Neuronal stem cell (in vitro differentiated cells): Measurements from ENCODE around the gene CCDC102A.
A peak's percentile ranks its signal among the peaks of the same experiment; 100 is the strongest.

Experiments used
- DNase-seq: peaks from one replicate; pipeline ENCODE4 v3.0.0-alpha.2; 2013; ENCODE audit warnings: low spot score
- H2AFZ ChIP-seq: one replicate; pipeline ENCODE4 v1.6.1; 2013; ENCODE audit warnings: mild to moderate bottlenecking, low read length, inconsistent platforms
- H2AK5ac ChIP-seq: 2 replicates; pipeline ENCODE4 v1.6.1; 2013; ENCODE audit warnings: low read depth, mild to moderate bottlenecking, inconsistent platforms, low read length, moderate library complexity, mixed read lengths
- H2BK120ac ChIP-seq: 2 replicates; pipeline ENCODE4 v1.6.1; 2013; ENCODE audit warnings: low read depth, mild to moderate bottlenecking, inconsistent platforms, low read length, moderate library complexity, mixed read lengths
- H2BK12ac ChIP-seq: one replicate; pipeline ENCODE4 v1.6.1; 2013; ENCODE audit warnings: low read length, inconsistent platforms
- H2BK15ac ChIP-seq: 2 replicates; pipeline ENCODE4 v1.6.1; 2013; ENCODE audit warnings: mild to moderate bottlenecking, low read length, inconsistent platforms, mixed read lengths
- H2BK5ac ChIP-seq: one replicate; pipeline ENCODE4 v1.6.1; 2013; ENCODE audit warnings: inconsistent platforms, mild to moderate bottlenecking, low read length, moderate library complexity
- H3K14ac ChIP-seq: one replicate; pipeline ENCODE4 v1.6.1; 2013; ENCODE audit warnings: low read length, inconsistent platforms
- H3K18ac ChIP-seq: 2 replicates; pipeline ENCODE4 v1.6.1; 2013; ENCODE audit warnings: low read length, inconsistent platforms
- H3K23ac ChIP-seq: 2 replicates; pipeline ENCODE4 v1.6.1; 2013; ENCODE audit warnings: low read depth, mild to moderate bottlenecking, mixed read lengths, low read length, inconsistent platforms; ENCODE audit not compliant: poor library complexity
- H3K27ac ChIP-seq: replicated peaks from 3 replicates; pipeline ENCODE4 v1.5.1; 2013; ENCODE audit warnings: low read length, inconsistent platforms
- H3K27me3 ChIP-seq, 3 experiments: 2 replicates each; pipeline ENCODE4 v1.6.1; 2013; ENCODE audit warnings: low read length in 3 of 3, mild to moderate bottlenecking in 2 of 3, inconsistent platforms in 1 of 3, low read depth in 1 of 3, mixed read lengths in 1 of 3, moderate library complexity in 1 of 3; ENCODE audit not compliant: control insufficient read depth in 3 of 3, insufficient read depth in 3 of 3
- H3K36me3 ChIP-seq, 2 donors: replicated peaks in 1 of 2; 2 replicates each; pipeline ENCODE4 v1.6.1; 2013; ENCODE audit warnings: low read length in 2 of 2; ENCODE audit not compliant: control insufficient read depth in 2 of 2, insufficient read depth in 2 of 2
- H3K4ac ChIP-seq: 2 replicates; pipeline ENCODE4 v1.6.1; 2013; ENCODE audit warnings: inconsistent platforms, mild to moderate bottlenecking, low read length, moderate library complexity
- H3K4me1 ChIP-seq, 2 donors: 1 replicate in 1 of 2; 2 replicates in 1 of 2; pipeline ENCODE4 v1.6.1; 2013; ENCODE audit warnings: low read length in 2 of 2, low read depth in 1 of 2; ENCODE audit not compliant: control insufficient read depth in 2 of 2, insufficient read depth in 1 of 2
- H3K4me2 ChIP-seq: one replicate; pipeline ENCODE4 v1.6.1; 2013; ENCODE audit warnings: mild to moderate bottlenecking, low read length, inconsistent platforms; ENCODE audit not compliant: insufficient read depth, poor library complexity, severe bottlenecking
- H3K4me3 ChIP-seq, 2 donors: 2 replicates each; pipeline ENCODE4 v1.5.1; 2013; ENCODE audit warnings: low read length in 2 of 2, mild to moderate bottlenecking in 2 of 2, inconsistent platforms in 1 of 2, moderate library complexity in 1 of 2
- H3K79me1 ChIP-seq: one replicate; pipeline ENCODE4 v1.6.1; 2013; ENCODE audit warnings: low read depth, mild to moderate bottlenecking, inconsistent platforms, low read length, moderate library complexity
- H3K9ac ChIP-seq: one replicate; pipeline ENCODE4 v1.6.1; 2013; ENCODE audit warnings: mild to moderate bottlenecking, low read depth, low read length, inconsistent platforms; ENCODE audit not compliant: poor library complexity
- H3K9me3 ChIP-seq, 2 donors: replicated peaks in 1 of 2; 2 replicates each; pipeline versions ENCODE3 to v1.6.1; 2013; ENCODE audit warnings: low read length in 2 of 2, mild to moderate bottlenecking in 2 of 2, inconsistent platforms in 1 of 2, low read depth in 1 of 2, mixed read lengths in 1 of 2, moderate library complexity in 1 of 2; ENCODE audit not compliant: control insufficient read depth in 2 of 2, insufficient read depth in 1 of 2
- H4K8ac ChIP-seq: one replicate; pipeline ENCODE4 v1.6.1; 2013; ENCODE audit warnings: low read depth, mild to moderate bottlenecking, inconsistent platforms, low read length, moderate library complexity
- H4K91ac ChIP-seq: one replicate; pipeline ENCODE4 v1.6.1; 2013; ENCODE audit warnings: low read length, low read depth, mild to moderate bottlenecking, inconsistent platforms; ENCODE audit not compliant: poor library complexity
- WGBS, 2 donors: extraction: QIAGEN DNeasy Blood & Tissue Kit; methylation state at CpG; one replicate each; pipeline ENCODE4 v1.1.7; 2013; ENCODE audit warnings: missing lambda C conversion rate in 2 of 2, mixed read lengths in 1 of 2; ENCODE audit not compliant: insufficient read length in 2 of 2, insufficient replicate concordance in 1 of 2; ENCODE audit errors: extremely low coverage in 2 of 2; 5-methylcytosine and 5-hydroxymethylcytosine counted together

Gene CCDC102A

GRCh38 chr16:57477531-57478202 is 58.7 kb downstream of the CCDC102A start:
- DNase-seq, result no peak
- Histone ChIP-seq H4K8ac (peak overlapping the region; percentile 43), H3K18ac (peak overlapping the region; percentile 53), H3K4ac (no peak overlapping the region), H2AK5ac (peak overlapping the region; percentile 85), H2BK120ac (no peak overlapping the region), H3K36me3 (peaks cover 15 to 16% of the 10 kb centered on the region in 2 donors), H3K9me3 (no peaks in the 10 kb centered on the region), H3K23ac (no peak overlapping the region), H2AFZ (no peak overlapping the region), H3K27ac (no peak overlapping the region), H2BK15ac (peak overlapping the region; percentile 26), H3K79me1 (peaks cover 4% of the 10 kb centered on the region), H2BK12ac (peak overlapping the region; percentile 75), H2BK5ac (peak overlapping the region; percentile 46), H3K27me3 (no peaks in the 10 kb centered on the region), H3K9ac (peak overlapping the region; percentile 30), H3K4me2 (no peak overlapping the region), H3K4me3 (no peak overlapping the region), H4K91ac (no peak overlapping the region), H3K4me1 (peaks cover 33 to 35% of the 10 kb centered on the region in 2 donors), H3K14ac (peak overlapping the region; percentile 71)
- no CpG with 5 or more reads among the region's 9 CpGs for WGBS, 2 donors

- H3K27ac ChIP-seq, result no peak overlapping the region
- H2BK15ac ChIP-seq, result no peak overlapping the region
These were observed 59.6 kb downstream of the CCDC102A start for GRCh38 chr16:57476546-57477410.

GRCh38 chr16:57475711-57476339 is 60.5 kb downstream of the CCDC102A start:
- no peak overlapping the region for H3K14ac ChIP-seq
- DNase-seq, result no peak
- peaks cover 33 to 35% of the 10 kb centered on the region in 2 donors for H3K4me1 ChIP-seq
- H3K18ac ChIP-seq, result peak overlapping the region; percentile 6
- peaks cover 4% of the 10 kb centered on the region for H3K79me1 ChIP-seq
- peak overlapping the region; percentile 62 for H2BK5ac ChIP-seq
- no peaks in the 10 kb centered on the region for H3K9me3 ChIP-seq
- peaks cover 27 to 32% of the 10 kb centered on the region in 2 donors for H3K36me3 ChIP-seq
- H3K27ac ChIP-seq, result peak overlapping the region; percentile 3
- H3K4me2 ChIP-seq, result no peak overlapping the region
- no peak overlapping the region for H3K9ac ChIP-seq
- H4K8ac ChIP-seq, result no peak overlapping the region
- H3K27me3 ChIP-seq, result no peaks in the 10 kb centered on the region
- no peak overlapping the region for H2AK5ac ChIP-seq
- H3K23ac ChIP-seq, result no peak overlapping the region
- H2AFZ ChIP-seq, result peak overlapping the region; percentile 57
- H4K91ac ChIP-seq, result no peak overlapping the region
- H2BK15ac ChIP-seq, result no peak overlapping the region
- no peak overlapping the region for H2BK120ac ChIP-seq
- H3K4me3 ChIP-seq, result no peak overlapping the region
- WGBS, 2 donors, result no CpG with 5 or more reads among the region's 12 CpGs
- no peak overlapping the region for H3K4ac ChIP-seq
- H2BK12ac ChIP-seq, result no peak overlapping the region

More at GRCh38 chr16:57476546-57477410, 59.6 kb downstream of the CCDC102A start:
- no peak overlapping the region for H4K91ac ChIP-seq
- H3K79me1 ChIP-seq, result peaks cover 4% of the 10 kb centered on the region
- H2AFZ ChIP-seq, result no peak overlapping the region
- peak overlapping the region; percentile 89 for H3K14ac ChIP-seq
- peaks cover 23 to 24% of the 10 kb centered on the region in 2 donors for H3K36me3 ChIP-seq
- peak overlapping the region; percentile 57 for H3K18ac ChIP-seq
- no peak overlapping the region for H3K9ac ChIP-seq
- no peaks in the 10 kb centered on the region for H3K9me3 ChIP-seq
- peaks cover 33 to 35% of the 10 kb centered on the region in 2 donors for H3K4me1 ChIP-seq
- no CpG with 5 or more reads among the region's 6 CpGs for WGBS, 2 donors
- H2AK5ac ChIP-seq, result peak overlapping the region; percentile 86
- H2BK5ac ChIP-seq, result peak overlapping the region; percentile 62
- H3K27me3 ChIP-seq, result no peaks in the 10 kb centered on the region
- DNase-seq, result no peak
- H3K23ac ChIP-seq, result no peak overlapping the region
- no peak overlapping the region for H2BK120ac ChIP-seq
- peak overlapping the region; percentile 41 for H2BK12ac ChIP-seq
- H3K4me3 ChIP-seq, result no peak overlapping the region
- no peak overlapping the region for H3K4me2 ChIP-seq
- H3K4ac ChIP-seq, result peak overlapping the region; percentile 23
- peak overlapping the region; percentile 43 for H4K8ac ChIP-seq
